Liver (tissue), 9 donors: Measurements from ENCODE around the gene DCAF4. TPM values are rescaled to one million over a fixed set of nuclear protein-coding genes. Genes with fewer than 3 reads are reported as not detected.

ENCODE experiments used
- DNase-seq: peaks from one replicate; pipeline ENCODE4 v3.0.0-alpha.2; 2017; ENCODE audit warnings: low spot score
- H3K27ac ChIP-seq, 2 donors: one replicate each; pipeline ENCODE4 v1.7.0; 2013; ENCODE audit warnings: inconsistent platforms in 2 of 2, low read length in 2 of 2, control low read depth in 1 of 2, low read depth in 1 of 2, mild to moderate bottlenecking in 1 of 2
- H3K27me3 ChIP-seq, 4 donors: one replicate each; pipeline versions ENCODE4 v1.6.1 to v1.7.0; 2013; ENCODE audit warnings: low read length in 3 of 4, inconsistent platforms in 1 of 4, mild to moderate bottlenecking in 1 of 4, moderate library complexity in 1 of 4; ENCODE audit not compliant: control insufficient read depth in 4 of 4, insufficient read depth in 4 of 4
- H3K36me3 ChIP-seq, 4 donors: one replicate each; pipeline versions ENCODE4 v1.6.1 to v1.7.0; 2013; ENCODE audit warnings: low read length in 3 of 4, mild to moderate bottlenecking in 3 of 4, low read depth in 1 of 4, moderate library complexity in 1 of 4; ENCODE audit not compliant: control insufficient read depth in 4 of 4, insufficient read depth in 3 of 4
- H3K4me1 ChIP-seq, 4 donors: one replicate each; pipeline versions ENCODE4 v1.6.1 to v1.7.0; 2013; ENCODE audit warnings: low read length in 3 of 4, mild to moderate bottlenecking in 3 of 4, moderate library complexity in 1 of 4; ENCODE audit not compliant: control insufficient read depth in 4 of 4, insufficient read depth in 4 of 4
- H3K4me3 ChIP-seq, 3 donors: one replicate each; pipeline versions ENCODE4 v1.6.1 to v1.7.0; 2013; ENCODE audit warnings: low read length in 3 of 3, control low read depth in 1 of 3, low read depth in 1 of 3, mild to moderate bottlenecking in 1 of 3
- H3K9ac ChIP-seq, 2 donors: one replicate each; pipeline ENCODE4 v1.7.0; 2013; ENCODE audit warnings: low read length in 2 of 2, mild to moderate bottlenecking in 2 of 2, moderate library complexity in 2 of 2, control low read depth in 1 of 2, low read depth in 1 of 2
- H3K9me3 ChIP-seq, 4 donors: one replicate each; pipeline versions ENCODE4 v1.6.1 to v1.7.0; 2013; ENCODE audit warnings: low read length in 3 of 4; ENCODE audit not compliant: control insufficient read depth in 4 of 4
- EGR1 ChIP-seq, 2 donors: IDR thresholded peaks; 2 replicates each; pipeline ENCODE4 v1.6.1; 2016 to 2018; ENCODE audit warnings: antibody characterized with exemption in 2 of 2, low read depth in 2 of 2
- FOXA1 ChIP-seq: IDR thresholded peaks from 2 replicates; pipeline ENCODE4 v1.6.1; 2016; ENCODE audit warnings: antibody characterized with exemption
- FOXA2 ChIP-seq: IDR thresholded peaks from 2 replicates; pipeline ENCODE4 v1.6.1; 2016; ENCODE audit warnings: antibody characterized with exemption
- HNF4A ChIP-seq, 2 donors: conservative IDR thresholded peaks; 2 replicates each; pipeline ENCODE4 v1.6.1; 2016; ENCODE audit warnings: antibody characterized with exemption in 2 of 2, mild to moderate bottlenecking in 2 of 2
- HNF4G ChIP-seq: IDR thresholded peaks from 2 replicates; pipeline ENCODE4 v1.6.1; 2016; ENCODE audit warnings: antibody characterized with exemption
- JUND ChIP-seq, 2 donors: IDR thresholded peaks; 2 replicates each; pipeline ENCODE4 v1.6.1; 2016; ENCODE audit warnings: antibody characterized with exemption in 2 of 2
- RAD21 ChIP-seq, 2 donors: IDR thresholded peaks; 2 replicates each; pipeline ENCODE4 v1.6.1; 2016; ENCODE audit warnings: antibody characterized with exemption in 2 of 2, mild to moderate bottlenecking in 2 of 2
- RXRA ChIP-seq, 2 donors: IDR thresholded peaks; 2 replicates each; pipeline ENCODE4 v1.6.1; 2017 to 2018; ENCODE audit warnings: antibody characterized with exemption in 2 of 2, mild to moderate bottlenecking in 1 of 2
- TAF1 ChIP-seq: conservative IDR thresholded peaks from 2 replicates; pipeline ENCODE4 v1.6.1; 2016; ENCODE audit warnings: antibody characterized with exemption, mild to moderate bottlenecking
- YY1 ChIP-seq: IDR thresholded peaks from 2 replicates; pipeline ENCODE4 v1.6.1; 2016; ENCODE audit warnings: antibody characterized with exemption, mild to moderate bottlenecking
- WGBS: extraction: QIAGEN DNeasy Blood & Tissue Kit; methylation state at CpG from one replicate; pipeline ENCODE4 v1.1.7; 2013; 5-methylcytosine and 5-hydroxymethylcytosine counted together
- polyA plus RNA-seq, 2 donors: library from polyadenylated mRNA; stranded (reverse) in 1 of 2; unstranded in 1 of 2; fragments of 200-250 nt in 1 of 2; fragments of >200 nt in 1 of 2; fragmentation: Nextera tagmentation in 1 of 2; extraction: Ambion mirVana in 1 of 2; gene quantifications; one replicate each; pipeline versions ENCODE4 v1.2.1 to v1.2.3, GENCODE V29; 2013 to 2015
- total RNA-seq, 2 donors: library from RNA; depleted of rRNA; stranded (reverse); fragments of >200 nt; gene quantifications; one replicate each; pipeline ENCODE4 v1.2.3, GENCODE V29; 2014
- TF ChIP-seq, protein P1 (sequence below): IDR thresholded peaks from 2 replicates; pipeline ENCODE4 v1.6.1; 2016; ENCODE audit warnings: antibody characterized with exemption
- TF ChIP-seq, protein P2 (sequence below): IDR thresholded peaks from 2 replicates; pipeline ENCODE4 v1.6.1; 2016; ENCODE audit warnings: antibody characterized with exemption, mild to moderate bottlenecking
- TF ChIP-seq, protein P3 (sequence below): IDR thresholded peaks from 2 replicates; pipeline ENCODE4 v1.6.1; 2016; ENCODE audit warnings: antibody characterized with exemption
- TF ChIP-seq, protein P4 (sequence below): fragments of 150-350 bp; IDR thresholded peaks from 2 replicates; pipeline ENCODE4 v1.5.1; 2017; ENCODE audit warnings: improper control_type of control experiment, low read depth, low read length; ENCODE audit not compliant: missing input control
- donor health status: healthy.
- donor health status: healthy.
- donor health status: healthy.
- donor health status: healthy.
- donor health status: healthy.

Gene DCAF4
- total and polyA plus RNA-seq, 4 donors, result 3.5 to 11.0 (median 6.1) TPM

DNA sequence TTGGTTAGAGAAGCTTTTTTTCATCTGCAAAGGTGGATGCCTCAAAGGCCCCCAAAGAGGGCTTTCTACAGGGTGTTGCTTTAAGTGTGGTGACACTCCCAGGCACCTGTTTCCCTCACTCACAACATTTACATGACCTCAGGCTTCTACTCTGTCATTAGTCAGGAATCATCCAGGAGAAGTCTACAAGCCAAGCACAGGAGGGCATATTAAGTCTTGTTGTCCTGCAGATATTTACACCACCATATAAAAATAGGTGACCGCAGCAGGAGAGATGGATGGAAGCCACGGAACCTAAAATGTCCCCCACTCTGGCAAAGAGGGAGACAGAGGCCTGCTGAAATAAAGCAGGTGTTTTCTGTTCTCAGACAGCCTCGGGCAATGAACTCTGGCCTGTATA, 24.9 kb upstream of the DCAF4 start (continued):
- TF ChIP-seq, protein P1, sequence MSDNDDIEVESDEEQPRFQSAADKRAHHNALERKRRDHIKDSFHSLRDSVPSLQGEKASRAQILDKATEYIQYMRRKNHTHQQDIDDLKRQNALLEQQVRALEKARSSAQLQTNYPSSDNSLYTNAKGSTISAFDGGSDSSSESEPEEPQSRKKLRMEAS, result no peak
- TF ChIP-seq RXRA (IDR thresholded peaks at IDR 0.05) (no peak), FOXA2 (no peak)

DNA sequence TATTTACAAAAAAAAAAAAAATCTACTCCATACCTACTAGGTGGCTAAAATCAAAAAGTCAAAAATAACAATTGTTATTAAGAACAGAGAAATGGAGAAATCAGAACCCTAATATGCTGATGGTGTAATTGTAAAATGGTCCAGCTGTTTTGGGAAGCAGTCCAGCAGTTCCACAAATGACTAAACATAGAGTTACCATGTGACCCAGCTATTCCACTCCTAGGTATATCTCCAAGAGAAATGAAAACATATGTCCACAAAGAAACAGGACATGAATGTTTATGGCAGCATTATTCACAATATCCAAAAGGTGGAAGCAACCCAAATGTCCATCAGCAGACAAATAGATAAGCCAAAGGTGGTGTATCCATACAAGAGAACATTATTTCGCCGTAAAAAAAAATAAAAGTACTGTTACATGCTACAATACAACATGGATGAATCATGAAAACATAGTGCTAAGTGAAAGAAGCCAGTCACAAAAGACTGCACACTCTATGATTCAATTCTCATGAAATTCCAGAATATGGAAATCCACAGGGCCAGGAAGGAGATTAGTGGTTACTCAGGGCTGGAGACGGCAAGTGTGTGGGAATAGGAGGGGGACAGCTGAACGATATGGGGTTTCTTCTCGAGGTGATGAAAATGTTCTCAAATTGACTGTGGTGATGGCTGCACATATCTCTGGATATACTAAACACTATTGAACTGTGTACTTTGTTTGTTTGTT, 23.3 kb upstream of the DCAF4 start:
- DNase-seq, result no peak
- Histone ChIP-seq H3K27ac (no peak overlapping the region), H3K27me3 (no peaks in the 10 kb centered on the region), H3K36me3 (no peaks in the 10 kb centered on the region), H3K9ac (no peak overlapping the region), H3K4me1 (peaks cover 0 to 11% (median 4%) of the 10 kb centered on the region in 4 donors), H3K4me3 (no peak overlapping the region), H3K9me3 (no peaks in the 10 kb centered on the region)
- WGBS, result 96% methylated on average over 5 of the region's 5 CpGs
- TF ChIP-seq HNF4G (no peak), RXRA (IDR thresholded peaks at IDR 0.05) (no peak), RAD21 (IDR thresholded peaks at IDR 0.05) (no peak), TAF1 (no peak), FOXA1 (no peak), EGR1 (IDR thresholded peaks at IDR 0.05; ENCODE audit: low read depth in 2 of 2) (no peak), FOXA2 (no peak), HNF4A (conservative IDR thresholded peaks at IDR 0.05) (no peak), JUND (IDR thresholded peaks at IDR 0.05) (no peak), YY1 (no peak)
- TF ChIP-seq, protein P1, result no peak
- TF ChIP-seq, protein P2, sequence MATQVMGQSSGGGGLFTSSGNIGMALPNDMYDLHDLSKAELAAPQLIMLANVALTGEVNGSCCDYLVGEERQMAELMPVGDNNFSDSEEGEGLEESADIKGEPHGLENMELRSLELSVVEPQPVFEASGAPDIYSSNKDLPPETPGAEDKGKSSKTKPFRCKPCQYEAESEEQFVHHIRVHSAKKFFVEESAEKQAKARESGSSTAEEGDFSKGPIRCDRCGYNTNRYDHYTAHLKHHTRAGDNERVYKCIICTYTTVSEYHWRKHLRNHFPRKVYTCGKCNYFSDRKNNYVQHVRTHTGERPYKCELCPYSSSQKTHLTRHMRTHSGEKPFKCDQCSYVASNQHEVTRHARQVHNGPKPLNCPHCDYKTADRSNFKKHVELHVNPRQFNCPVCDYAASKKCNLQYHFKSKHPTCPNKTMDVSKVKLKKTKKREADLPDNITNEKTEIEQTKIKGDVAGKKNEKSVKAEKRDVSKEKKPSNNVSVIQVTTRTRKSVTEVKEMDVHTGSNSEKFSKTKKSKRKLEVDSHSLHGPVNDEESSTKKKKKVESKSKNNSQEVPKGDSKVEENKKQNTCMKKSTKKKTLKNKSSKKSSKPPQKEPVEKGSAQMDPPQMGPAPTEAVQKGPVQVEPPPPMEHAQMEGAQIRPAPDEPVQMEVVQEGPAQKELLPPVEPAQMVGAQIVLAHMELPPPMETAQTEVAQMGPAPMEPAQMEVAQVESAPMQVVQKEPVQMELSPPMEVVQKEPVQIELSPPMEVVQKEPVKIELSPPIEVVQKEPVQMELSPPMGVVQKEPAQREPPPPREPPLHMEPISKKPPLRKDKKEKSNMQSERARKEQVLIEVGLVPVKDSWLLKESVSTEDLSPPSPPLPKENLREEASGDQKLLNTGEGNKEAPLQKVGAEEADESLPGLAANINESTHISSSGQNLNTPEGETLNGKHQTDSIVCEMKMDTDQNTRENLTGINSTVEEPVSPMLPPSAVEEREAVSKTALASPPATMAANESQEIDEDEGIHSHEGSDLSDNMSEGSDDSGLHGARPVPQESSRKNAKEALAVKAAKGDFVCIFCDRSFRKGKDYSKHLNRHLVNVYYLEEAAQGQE, result no peak
- TF ChIP-seq, protein P3, sequence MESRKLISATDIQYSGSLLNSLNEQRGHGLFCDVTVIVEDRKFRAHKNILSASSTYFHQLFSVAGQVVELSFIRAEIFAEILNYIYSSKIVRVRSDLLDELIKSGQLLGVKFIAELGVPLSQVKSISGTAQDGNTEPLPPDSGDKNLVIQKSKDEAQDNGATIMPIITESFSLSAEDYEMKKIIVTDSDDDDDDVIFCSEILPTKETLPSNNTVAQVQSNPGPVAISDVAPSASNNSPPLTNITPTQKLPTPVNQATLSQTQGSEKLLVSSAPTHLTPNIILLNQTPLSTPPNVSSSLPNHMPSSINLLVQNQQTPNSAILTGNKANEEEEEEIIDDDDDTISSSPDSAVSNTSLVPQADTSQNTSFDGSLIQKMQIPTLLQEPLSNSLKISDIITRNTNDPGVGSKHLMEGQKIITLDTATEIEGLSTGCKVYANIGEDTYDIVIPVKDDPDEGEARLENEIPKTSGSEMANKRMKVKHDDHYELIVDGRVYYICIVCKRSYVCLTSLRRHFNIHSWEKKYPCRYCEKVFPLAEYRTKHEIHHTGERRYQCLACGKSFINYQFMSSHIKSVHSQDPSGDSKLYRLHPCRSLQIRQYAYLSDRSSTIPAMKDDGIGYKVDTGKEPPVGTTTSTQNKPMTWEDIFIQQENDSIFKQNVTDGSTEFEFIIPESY, result no peak
- TF ChIP-seq, protein P4, sequence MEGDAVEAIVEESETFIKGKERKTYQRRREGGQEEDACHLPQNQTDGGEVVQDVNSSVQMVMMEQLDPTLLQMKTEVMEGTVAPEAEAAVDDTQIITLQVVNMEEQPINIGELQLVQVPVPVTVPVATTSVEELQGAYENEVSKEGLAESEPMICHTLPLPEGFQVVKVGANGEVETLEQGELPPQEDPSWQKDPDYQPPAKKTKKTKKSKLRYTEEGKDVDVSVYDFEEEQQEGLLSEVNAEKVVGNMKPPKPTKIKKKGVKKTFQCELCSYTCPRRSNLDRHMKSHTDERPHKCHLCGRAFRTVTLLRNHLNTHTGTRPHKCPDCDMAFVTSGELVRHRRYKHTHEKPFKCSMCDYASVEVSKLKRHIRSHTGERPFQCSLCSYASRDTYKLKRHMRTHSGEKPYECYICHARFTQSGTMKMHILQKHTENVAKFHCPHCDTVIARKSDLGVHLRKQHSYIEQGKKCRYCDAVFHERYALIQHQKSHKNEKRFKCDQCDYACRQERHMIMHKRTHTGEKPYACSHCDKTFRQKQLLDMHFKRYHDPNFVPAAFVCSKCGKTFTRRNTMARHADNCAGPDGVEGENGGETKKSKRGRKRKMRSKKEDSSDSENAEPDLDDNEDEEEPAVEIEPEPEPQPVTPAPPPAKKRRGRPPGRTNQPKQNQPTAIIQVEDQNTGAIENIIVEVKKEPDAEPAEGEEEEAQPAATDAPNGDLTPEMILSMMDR, result no peak
